CD14-positive monocyte (primary cell): Measurements from ENCODE around the gene HOXC9. TPM values are rescaled to one million over a fixed set of nuclear protein-coding genes. Genes with fewer than 3 reads are reported as not detected.

ENCODE experiments used
- DNase-seq, 3 donors: peaks; one replicate each; pipeline ENCODE4 v3.0.0-alpha.2; 2011 to 2022
- H2AFZ ChIP-seq: 2 replicates; pipeline ENCODE4 v1.6.0; 2012; ENCODE audit warnings: mild to moderate bottlenecking, low read depth, low read length, inconsistent platforms; ENCODE audit not compliant: insufficient read depth, poor library complexity, severe bottlenecking
- H3K27ac ChIP-seq, 2 donors: 1 replicate in 1 of 2; 2 replicates in 1 of 2; pipeline ENCODE4 v1.5.1; 2012 to 2013; ENCODE audit warnings: low read length in 2 of 2, control low read depth in 1 of 2, inconsistent platforms in 1 of 2, low read depth in 1 of 2, mild to moderate bottlenecking in 1 of 2
- H3K27me3 ChIP-seq, 2 donors: one replicate each; pipeline versions ENCODE4 v1.6.0 to v1.6.1; 2011 to 2013; ENCODE audit warnings: low read length in 2 of 2; ENCODE audit not compliant: control insufficient read depth in 2 of 2, insufficient read depth in 2 of 2
- H3K36me3 ChIP-seq, 2 donors: replicated peaks in 1 of 2; 1 replicate in 1 of 2; 2 replicates in 1 of 2; pipeline versions ENCODE4 v1.5.1 to v1.6.1; 2012 to 2013; ENCODE audit warnings: low read length in 2 of 2, control low read depth in 1 of 2, inconsistent platforms in 1 of 2, mild to moderate bottlenecking in 1 of 2; ENCODE audit not compliant: insufficient read depth in 2 of 2, control insufficient read depth in 1 of 2
- H3K4me1 ChIP-seq, 2 donors: 1 replicate in 1 of 2; 2 replicates in 1 of 2; pipeline versions ENCODE4 v1.5.1 to v1.6.1; 2012 to 2013; ENCODE audit warnings: low read length in 2 of 2, control low read depth in 1 of 2, inconsistent platforms in 1 of 2, mild to moderate bottlenecking in 1 of 2, moderate library complexity in 1 of 2; ENCODE audit not compliant: insufficient read depth in 2 of 2, control insufficient read depth in 1 of 2
- H3K4me2 ChIP-seq: replicated peaks from 2 replicates; pipeline ENCODE3; 2012; ENCODE audit warnings: low read length, moderate library complexity, mild to moderate bottlenecking; ENCODE audit not compliant: poor library complexity, severe bottlenecking; ENCODE audit errors: extremely low read depth
- H3K4me3 ChIP-seq, 3 experiments: fragments of 200-600 bp in 1 of 3; sonication (generic) in 1 of 3; replicated peaks in 1 of 3; 1 replicate in 2 of 3; 2 replicates in 1 of 3; pipeline ENCODE4 v1.5.1; 2011 to 2013; ENCODE audit warnings: low read length in 3 of 3, mild to moderate bottlenecking in 3 of 3, control low read depth in 2 of 3, low read depth in 2 of 3, inconsistent platforms in 1 of 3, moderate library complexity in 1 of 3
- H3K79me2 ChIP-seq: 2 replicates; pipeline ENCODE4 v1.6.0; 2012; ENCODE audit warnings: mild to moderate bottlenecking, control low read depth, inconsistent platforms, low read length, moderate library complexity; ENCODE audit not compliant: insufficient read depth
- H3K9ac ChIP-seq: 2 replicates; pipeline ENCODE4 v1.6.0; 2017; ENCODE audit warnings: low read length, mild to moderate bottlenecking; ENCODE audit not compliant: insufficient read depth, poor library complexity, severe bottlenecking
- H3K9me3 ChIP-seq, 2 donors: replicated peaks in 1 of 2; 1 replicate in 1 of 2; 2 replicates in 1 of 2; pipeline versions ENCODE4 v1.5.1 to v1.6.1; 2012 to 2013; ENCODE audit warnings: low read length in 2 of 2, control low read depth in 1 of 2; ENCODE audit not compliant: control insufficient read depth in 1 of 2, insufficient read depth in 1 of 2
- H4K20me1 ChIP-seq: 2 replicates; pipeline ENCODE4 v1.6.0; 2012; ENCODE audit warnings: mild to moderate bottlenecking, low read length, control low read depth, moderate library complexity; ENCODE audit not compliant: insufficient read depth
- H3K27ac Mint-ChIP-seq, 7 donors: one replicate each; pipeline ENCODE4 v1.8.0; 2020; ENCODE audit warnings: mild to moderate bottlenecking in 7 of 7, mixed read lengths in 7 of 7, moderate library complexity in 6 of 7, inconsistent platforms in 2 of 7
- H3K27me3 Mint-ChIP-seq, 3 donors: one replicate each; pipeline ENCODE4 v1.8.0; 2021 to 2022; ENCODE audit warnings: low read depth in 3 of 3, mild to moderate bottlenecking in 3 of 3, mixed read lengths in 3 of 3, moderate library complexity in 3 of 3, inconsistent platforms in 1 of 3
- H3K36me3 Mint-ChIP-seq, 2 donors: one replicate each; pipeline ENCODE4 v1.8.0; 2020; ENCODE audit warnings: mixed read lengths in 2 of 2, inconsistent platforms in 1 of 2, mild to moderate bottlenecking in 1 of 2
- H3K4me1 Mint-ChIP-seq: one replicate; pipeline ENCODE4 v1.8.0; 2020; ENCODE audit warnings: mild to moderate bottlenecking, mixed read lengths
- H3K4me3 Mint-ChIP-seq, 2 donors: one replicate each; pipeline ENCODE4 v1.8.0; 2020; ENCODE audit warnings: mild to moderate bottlenecking in 2 of 2, mixed read lengths in 2 of 2, moderate library complexity in 1 of 2
- H3K9me3 Mint-ChIP-seq, 7 donors: one replicate each; pipeline ENCODE4 v1.8.0; 2020 to 2022; ENCODE audit warnings: mixed read lengths in 7 of 7, mild to moderate bottlenecking in 6 of 7, moderate library complexity in 6 of 7, inconsistent platforms in 2 of 7
- CTCF ChIP-seq: fragments of 200-600 bp; IDR thresholded peaks from one replicate; pipeline ENCODE4 v1.8.0; 2022; ENCODE audit warnings: antibody characterized with exemption, mild to moderate bottlenecking
- WGBS: methylation state at CpG from one replicate; pipeline ENCODE4 v1.1.5; 2013; ENCODE audit warnings: missing lambda C conversion rate; ENCODE audit not compliant: insufficient coverage; 5-methylcytosine and 5-hydroxymethylcytosine counted together
- intact Hi-C, 2 donors: fragments of 100-400 bp; cut with micrococcal nuclease; formaldehyde crosslinking; loops; one replicate each; pipeline versions ENCODE4 v1.15.0 to v1.15.1; 2023
- polyA plus RNA-seq, 3 donors: library from polyadenylated mRNA; depleted of rRNA in 1 of 3; unstranded in 2 of 3; stranded (reverse) in 1 of 3; fragments of 300-500 nt in 2 of 3; fragments of >200 nt in 1 of 3; fragmentation: Illumina TruSeq in 2 of 3; gene quantifications; 1 replicate in 2 of 3; 2 replicates in 1 of 3; pipeline ENCODE4 v1.2.3, GENCODE V29; 2012 to 2021

The HOXC9 gene
- polyA plus RNA-seq, 3 donors, result not detected

GRCh38 chr12:53965281-53966084 is 34.5 kb upstream of the HOXC9 start:
- WGBS, result 5% methylated on average over 18 of the region's 18 CpGs
- Histone ChIP-seq H3K79me2 (no peaks in the 10 kb centered on the region), H3K27me3 (peaks cover 98 to 100% of the 10 kb centered on the region in 2 donors), H3K9ac (no peak overlapping the region), H3K4me2 (no peak overlapping the region), H3K4me1 (no peaks in the 10 kb centered on the region), H3K4me3 (no peak overlapping the region), H3K36me3 (no peaks in the 10 kb centered on the region), H4K20me1 (no peaks in the 10 kb centered on the region), H2AFZ (no peak overlapping the region), H3K27ac (no peak overlapping the region), H3K9me3 (peaks cover 7 to 82% of the 10 kb centered on the region in 2 donors)
- no peak for TF ChIP-seq CTCF
- Mint-ChIP-seq H3K27me3 (peaks cover 98 to 99% (median 98%) of the 10 kb centered on the region in 3 donors), H3K36me3 (peaks cover 4 to 20% of the 10 kb centered on the region in 2 donors), H3K4me3 (peak overlapping the region in 1 of 2 donors; percentile 85), H3K9me3 (peaks cover 3 to 62% (median 32%) of the 10 kb centered on the region in 7 donors), H3K27ac (no peak overlapping the region), H3K4me1 (peaks cover 31% of the 10 kb centered on the region)
- intact Hi-C loops, result no loop called here
- DNase-seq, result no peak

GRCh38 chr12:53966085-53966384 is 33.9 kb upstream of the HOXC9 start:
- no peak for DNase-seq
- Histone ChIP-seq H2AFZ (no peak overlapping the region), H3K9ac (no peak overlapping the region), H4K20me1 (no peaks in the 10 kb centered on the region), H3K36me3 (no peaks in the 10 kb centered on the region), H3K4me3 (no peak overlapping the region), H3K4me2 (no peak overlapping the region), H3K27ac (no peak overlapping the region), H3K79me2 (no peaks in the 10 kb centered on the region), H3K27me3 (peaks cover 99 to 100% of the 10 kb centered on the region in 2 donors), H3K4me1 (no peaks in the 10 kb centered on the region), H3K9me3 (peaks cover 7 to 81% of the 10 kb centered on the region in 2 donors)
- peaks cover 3 to 60% (median 36%) of the 10 kb centered on the region in 7 donors for H3K9me3 Mint-ChIP-seq
- 6% methylated on average over 12 of the region's 15 CpGs for WGBS
- H3K27me3 Mint-ChIP-seq, result peaks cover 98 to 99% (median 98%) of the 10 kb centered on the region in 3 donors
- H3K4me1 Mint-ChIP-seq, result peaks cover 30% of the 10 kb centered on the region
- H3K36me3 Mint-ChIP-seq, result peaks cover 4 to 19% of the 10 kb centered on the region in 2 donors
- peak overlapping the region in 1 of 2 donors; percentile 85 for H3K4me3 Mint-ChIP-seq
- H3K27ac Mint-ChIP-seq, result peak overlapping the region in 1 of 7 donors; percentile 28
- TF ChIP-seq CTCF, result no peak
- intact Hi-C loops, result no loop called here
